Activated T-helper 2 cell treated with anti-CD3 and anti-CD28 coated beads, Interferon-gamma antibody, Interleukin-2, Interleukin-4, amounts not matched to agents 10 μg/mL and 5 μg/mL and 100 μg/mL, durations not matched to agents 14 hours and 24 hours and 36 hours (primary cell): ENCODE measurements around the gene GOLGA7B. TPM values are rescaled to one million over a fixed set of nuclear protein-coding genes. Genes with fewer than 3 reads are reported as not detected.

Experiments used
- DNase-seq: peaks from one replicate; pipeline ENCODE4 v3.0.0; 2021; ENCODE audit warnings: low spot score
- H3K27ac Mint-ChIP-seq: one replicate; pipeline ENCODE4 v1.8.0; 2021; ENCODE audit warnings: mixed read lengths
- H3K27me3 Mint-ChIP-seq: one replicate; pipeline ENCODE4 v1.8.0; 2021; ENCODE audit warnings: low read depth, mixed read lengths
- H3K36me3 Mint-ChIP-seq: one replicate; pipeline ENCODE4 v1.8.0; 2021; ENCODE audit warnings: low read depth, mixed read lengths
- H3K4me1 Mint-ChIP-seq: one replicate; pipeline ENCODE4 v1.8.0; 2021; ENCODE audit warnings: low read depth, mixed read lengths
- H3K4me3 Mint-ChIP-seq: one replicate; pipeline ENCODE4 v1.8.0; 2021; ENCODE audit warnings: low read depth, mild to moderate bottlenecking, moderate library complexity, mixed read lengths
- H3K9me3 Mint-ChIP-seq: one replicate; pipeline ENCODE4 v1.8.0; 2021; ENCODE audit warnings: mixed read lengths
- intact Hi-C: fragments of 100-400 bp; cut with micrococcal nuclease; formaldehyde crosslinking; loops from one replicate; pipeline ENCODE4 v1.15.1; 2023
- total RNA-seq: library from RNA; stranded (reverse); gene quantifications from 2 replicates; pipeline ENCODE4 v1.2.3, GENCODE V29; 2022

GOLGA7B gene
- total RNA-seq, 1 donor from 2014 or later = 0.62 TPM

DNA sequence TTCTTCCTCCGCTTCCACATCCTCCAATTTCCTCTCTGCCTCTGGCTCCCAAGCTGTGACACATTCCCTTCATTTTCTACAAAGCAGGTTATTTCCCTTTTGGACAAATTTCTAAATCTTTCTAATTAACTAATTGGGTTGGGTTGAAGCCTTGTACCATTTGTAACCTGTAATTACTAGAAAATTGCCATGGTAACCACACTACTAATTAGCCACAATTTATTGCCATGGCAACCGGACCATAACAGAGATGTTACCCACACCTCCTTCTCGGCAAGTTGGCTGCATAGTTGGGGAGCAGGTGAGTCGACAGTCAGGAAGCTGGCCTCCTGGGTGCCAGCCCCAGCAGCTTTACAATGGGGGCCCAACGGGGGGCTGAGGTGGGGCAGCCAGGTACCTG lies 61.6 kb downstream of the GOLGA7B start:
- Mint-ChIP-seq H3K4me1 (no peaks in the 10 kb centered on the region), H3K9me3 (no peaks in the 10 kb centered on the region), H3K27ac (no peak overlapping the region), H3K4me3 (no peak overlapping the region), H3K27me3 (peaks cover 1% of the 10 kb centered on the region), H3K36me3 (no peaks in the 10 kb centered on the region)
- no peak for DNase-seq
- intact Hi-C loops = loop anchor here (5.0 kb wide), 1 partner anchor 116 kb away; no protein-coding TSS in a partner anchor

DNA sequence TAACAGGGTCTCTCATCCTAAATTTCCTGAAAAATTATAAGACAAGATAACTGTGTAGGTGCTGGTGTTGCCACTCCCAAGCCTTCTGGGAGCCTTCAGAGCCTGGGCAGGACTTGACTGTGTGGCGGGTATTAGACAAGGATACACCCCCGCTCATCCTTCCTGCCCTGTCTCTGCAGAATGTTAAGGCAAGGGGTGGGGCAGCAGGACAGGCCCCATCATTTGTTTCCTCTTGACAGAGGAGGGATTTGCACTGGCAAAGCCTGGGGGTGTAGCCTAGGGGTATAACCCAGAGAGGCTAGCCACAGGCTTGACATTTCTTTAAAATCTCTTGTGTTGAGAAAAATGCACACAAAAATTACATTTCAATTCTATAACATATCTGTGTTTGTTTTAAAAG lies 63.5 kb downstream of the GOLGA7B start:
- Mint-ChIP-seq H3K9me3 (no peaks in the 10 kb centered on the region), H3K27ac (no peak overlapping the region), H3K4me1 (no peaks in the 10 kb centered on the region), H3K36me3 (no peaks in the 10 kb centered on the region), H3K4me3 (no peak overlapping the region), H3K27me3 (peaks cover 8% of the 10 kb centered on the region)
- intact Hi-C loops = loop anchor here (5.0 kb wide), 1 partner anchor 114 kb away; no protein-coding TSS in a partner anchor
- DNase-seq = no peak

DNA sequence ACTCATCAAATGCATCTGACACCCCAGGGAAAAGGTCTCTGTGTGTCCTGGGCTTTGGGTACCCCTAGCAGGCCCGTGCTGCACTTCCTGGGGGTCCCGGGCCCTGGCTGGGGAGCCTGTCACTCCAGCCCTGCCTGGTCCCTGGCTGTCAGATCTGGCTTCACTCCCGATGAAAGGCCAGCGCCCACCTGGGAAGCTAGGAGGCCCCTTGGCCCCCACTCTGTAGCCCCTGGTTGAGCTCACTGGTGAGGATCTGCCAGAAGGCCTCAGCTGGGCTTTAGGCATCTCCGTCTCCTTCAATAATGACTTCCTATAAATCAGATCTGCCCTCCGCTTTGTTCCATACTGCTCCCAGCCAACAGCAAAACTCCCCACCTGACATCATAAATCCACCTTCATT lies 64.0 kb downstream of the GOLGA7B start:
- no peaks in the 10 kb centered on the region for H3K4me1 Mint-ChIP-seq
- intact Hi-C loops = loop anchor here (5.0 kb wide), 1 partner anchor 114 kb away; no protein-coding TSS in a partner anchor
- H3K27me3 Mint-ChIP-seq = peaks cover 8% of the 10 kb centered on the region
- DNase-seq = no peak
- H3K27ac Mint-ChIP-seq = no peak overlapping the region
- no peaks in the 10 kb centered on the region for H3K36me3 Mint-ChIP-seq
- H3K4me3 Mint-ChIP-seq = no peak overlapping the region
- H3K9me3 Mint-ChIP-seq = no peaks in the 10 kb centered on the region

DNA sequence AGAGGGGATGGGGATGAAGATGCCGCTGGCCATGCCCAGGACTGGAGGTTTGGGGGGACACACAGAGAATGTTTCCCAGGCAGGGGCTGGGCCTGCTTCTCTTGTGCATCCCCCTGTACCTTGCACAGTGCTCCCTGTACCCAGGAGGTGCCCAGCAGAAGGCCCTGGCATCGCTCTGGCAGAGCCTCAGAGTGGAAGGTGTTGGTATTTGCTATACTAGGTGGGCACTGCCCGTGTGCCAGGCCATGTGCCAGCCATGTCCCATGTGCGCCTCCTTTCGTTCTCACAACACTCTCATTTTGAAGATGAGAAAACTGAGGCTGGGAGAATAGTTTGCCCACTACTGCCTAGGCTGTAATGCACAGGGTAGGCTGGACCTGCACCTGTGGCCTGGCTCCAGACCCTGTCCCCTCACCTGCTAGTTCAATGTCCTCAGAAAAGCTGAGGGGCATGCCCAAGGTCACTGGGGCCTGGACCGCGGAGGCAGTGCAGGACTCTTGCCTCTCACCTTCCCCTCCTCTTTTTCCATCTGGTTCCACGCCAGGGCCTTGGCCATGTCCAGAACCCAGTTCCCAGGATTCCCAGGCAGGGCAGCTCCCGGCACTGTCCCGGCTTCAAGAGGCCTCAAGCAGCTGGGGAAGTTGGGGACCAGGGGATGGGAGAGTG lies 64.7 kb downstream of the GOLGA7B start:
- no peaks in the 10 kb centered on the region for H3K9me3 Mint-ChIP-seq
- intact Hi-C loops = loop anchor here (5.0 kb wide), 1 partner anchor 113 kb away; no protein-coding TSS in a partner anchor
- H3K27ac Mint-ChIP-seq = no peak overlapping the region
- H3K4me1 Mint-ChIP-seq = no peaks in the 10 kb centered on the region
- H3K36me3 Mint-ChIP-seq = no peaks in the 10 kb centered on the region
- no peak overlapping the region for H3K4me3 Mint-ChIP-seq
- no peak for DNase-seq
- H3K27me3 Mint-ChIP-seq = peaks cover 8% of the 10 kb centered on the region

DNA sequence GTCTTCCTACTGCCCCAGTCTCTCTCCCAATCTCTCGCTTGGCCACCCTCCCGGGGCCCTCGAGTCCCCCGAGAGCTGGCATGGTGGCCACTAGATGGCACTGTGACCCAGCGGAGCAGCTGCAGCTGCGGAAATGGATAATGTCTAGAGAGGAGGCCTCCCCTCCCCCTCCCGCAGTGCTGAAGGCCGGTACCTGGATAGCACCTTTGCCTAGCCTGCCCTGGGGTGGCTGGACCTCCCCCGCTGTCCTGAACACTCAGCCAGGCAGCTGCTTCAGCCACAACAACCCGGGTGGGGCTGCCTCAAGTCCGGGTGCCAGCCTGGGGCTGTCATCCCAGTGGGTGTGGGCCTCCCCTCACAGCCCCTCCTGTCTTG lies 65.2 kb downstream of the GOLGA7B start:
- intact Hi-C loops = loop anchor here (1.0 to 5.0 kb wide), 2 partner anchors 112 to 126 kb away; no protein-coding TSS in a partner anchor
- Mint-ChIP-seq H3K4me3 (no peak overlapping the region), H3K27me3 (peaks cover 8% of the 10 kb centered on the region), H3K4me1 (no peaks in the 10 kb centered on the region), H3K9me3 (no peaks in the 10 kb centered on the region), H3K27ac (no peak overlapping the region), H3K36me3 (no peaks in the 10 kb centered on the region)
- DNase-seq = peak; percentile 59

DNA sequence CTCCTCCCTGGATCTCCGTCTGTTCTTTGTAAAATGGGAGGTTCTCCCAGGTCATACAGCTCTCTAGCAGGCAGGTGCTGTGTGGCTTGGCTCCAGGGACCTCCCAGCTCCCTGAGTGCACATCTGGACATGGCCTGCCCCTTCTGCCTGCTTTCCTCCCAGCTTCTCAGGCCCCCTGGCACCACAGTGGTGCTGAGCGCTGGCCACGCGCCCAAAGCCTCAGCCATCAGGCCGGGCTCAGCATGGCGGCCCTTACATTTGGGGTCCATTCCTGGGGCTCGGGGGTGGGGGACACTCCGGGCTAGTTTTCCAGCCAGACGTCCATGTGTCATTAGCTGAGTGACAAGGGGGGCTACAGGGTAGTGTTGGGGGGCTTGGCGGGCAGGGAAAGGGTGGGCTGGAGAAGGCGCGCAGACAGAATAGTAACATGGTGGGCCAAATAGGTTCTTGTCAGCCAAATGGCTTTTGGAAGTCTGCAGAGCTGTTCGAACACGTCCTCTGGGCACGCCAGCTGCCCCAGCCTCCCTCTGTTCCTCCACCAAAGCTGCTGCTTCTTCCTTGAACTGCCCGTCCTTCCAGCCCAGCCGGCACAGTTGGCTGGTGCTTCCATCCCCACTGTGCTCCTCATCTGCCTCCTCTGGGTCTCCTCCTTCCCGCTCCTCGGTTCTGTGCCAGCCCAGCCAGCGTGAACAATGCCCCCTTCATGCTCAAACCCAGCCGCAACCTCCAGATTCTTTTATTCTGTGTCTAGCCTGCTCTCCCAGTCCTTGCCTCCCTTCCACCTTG lies 65.9 kb downstream of the GOLGA7B start:
- peaks cover 8% of the 10 kb centered on the region for H3K27me3 Mint-ChIP-seq
- H3K9me3 Mint-ChIP-seq = no peaks in the 10 kb centered on the region
- no peaks in the 10 kb centered on the region for H3K36me3 Mint-ChIP-seq
- H3K27ac Mint-ChIP-seq = no peak overlapping the region
- H3K4me1 Mint-ChIP-seq = no peaks in the 10 kb centered on the region
- no peak for DNase-seq
- intact Hi-C loops = loop anchor here (1.0 kb wide), 1 partner anchor 126 kb away; no protein-coding TSS in a partner anchor
- H3K4me3 Mint-ChIP-seq = no peak overlapping the region

DNA sequence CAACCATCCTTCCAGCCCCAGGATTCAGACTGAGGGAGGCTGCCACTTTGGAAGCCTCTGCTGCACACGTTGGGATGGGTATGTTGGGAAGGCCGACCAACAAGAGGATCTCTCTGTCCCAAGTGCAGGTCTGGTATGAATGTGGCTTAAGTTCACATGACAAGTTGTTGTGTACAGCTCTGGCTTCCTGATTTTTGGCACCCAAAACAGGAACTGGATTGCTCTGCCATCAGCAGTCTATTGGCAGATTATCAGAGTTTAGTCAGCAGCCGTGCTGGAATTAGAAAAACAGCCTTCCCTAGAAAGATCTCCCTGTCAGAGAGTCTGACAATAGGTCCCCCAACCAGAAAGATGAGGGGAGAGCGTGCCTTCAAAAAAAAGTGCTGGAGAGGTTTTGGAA lies 66.9 kb downstream of the GOLGA7B start:
- Mint-ChIP-seq H3K27ac (no peak overlapping the region), H3K4me3 (no peak overlapping the region), H3K27me3 (peaks cover 7% of the 10 kb centered on the region), H3K9me3 (no peaks in the 10 kb centered on the region), H3K36me3 (no peaks in the 10 kb centered on the region), H3K4me1 (no peaks in the 10 kb centered on the region)
- intact Hi-C loops = no loop called here
- no peak for DNase-seq

DNA sequence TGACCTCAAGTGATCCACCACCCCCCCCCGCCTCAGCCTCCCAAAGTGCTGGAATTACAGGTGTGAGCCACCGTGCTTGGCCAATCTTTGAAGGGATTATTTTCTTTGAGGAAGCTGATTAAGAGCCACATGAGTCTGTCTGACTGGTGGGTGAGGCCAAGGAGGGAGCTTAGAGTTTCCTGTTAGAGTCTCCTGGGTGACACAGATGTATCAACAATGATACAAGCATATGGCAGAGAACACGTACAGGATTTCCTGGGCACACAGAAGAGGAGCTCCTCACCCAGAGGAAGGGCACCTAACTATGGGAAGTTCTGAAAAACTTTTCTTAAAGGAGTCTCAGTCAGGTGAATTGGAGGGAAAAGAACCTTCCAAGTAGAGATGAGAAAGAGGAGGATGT lies 69.4 kb downstream of the GOLGA7B start:
- Mint-ChIP-seq H3K27me3 (peaks cover 7% of the 10 kb centered on the region), H3K4me1 (no peaks in the 10 kb centered on the region), H3K9me3 (no peaks in the 10 kb centered on the region), H3K4me3 (no peak overlapping the region), H3K36me3 (no peaks in the 10 kb centered on the region), H3K27ac (no peak overlapping the region)
- intact Hi-C loops = no loop called here
- DNase-seq = no peak

DNA sequence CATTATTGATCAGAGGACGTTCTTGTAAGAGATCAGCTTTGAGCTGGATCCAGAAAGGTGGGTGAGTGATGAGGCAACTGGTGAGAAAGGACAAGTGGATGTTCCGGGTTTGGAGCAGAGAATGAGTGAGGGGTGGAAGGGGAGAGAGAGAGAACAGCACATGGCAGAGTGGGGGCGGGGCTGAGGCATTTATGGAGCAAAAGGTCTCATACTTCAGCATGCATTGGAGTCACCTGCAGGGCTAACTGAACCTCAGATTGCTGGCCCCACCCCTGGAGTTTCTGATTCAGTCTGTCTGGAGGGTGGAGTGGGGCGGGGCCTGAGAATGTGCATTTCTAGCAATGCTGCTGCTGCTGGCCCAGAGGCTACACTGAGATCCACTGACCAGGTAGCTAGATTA lies 71.2 kb downstream of the GOLGA7B start:
- intact Hi-C loops = no loop called here
- no peak overlapping the region for H3K27ac Mint-ChIP-seq
- H3K4me1 Mint-ChIP-seq = no peaks in the 10 kb centered on the region
- no peak for DNase-seq
- H3K36me3 Mint-ChIP-seq = no peaks in the 10 kb centered on the region
- H3K4me3 Mint-ChIP-seq = no peak overlapping the region
- peaks cover 10% of the 10 kb centered on the region for H3K27me3 Mint-ChIP-seq
- no peaks in the 10 kb centered on the region for H3K9me3 Mint-ChIP-seq

Other genes with a start within 250 kb of the GOLGA7B start
- gene MORN4, start 216.3 kb upstream of the GOLGA7B start, total RNA-seq = 1.8 and 2.9 TPM in 2 replicates
- gene PI4K2A, start 209.2 kb upstream of the GOLGA7B start, total RNA-seq = 15.8 and 17.4 TPM in 2 replicates
- gene AVPI1, start 162.6 kb upstream of the GOLGA7B start, total RNA-seq = 2.3 and 2.4 TPM in 2 replicates
- 5.6 and 6.5 TPM in 2 replicates for gene MARVELD1, start 136.1 kb upstream of the GOLGA7B start, total RNA-seq
- 35.0 and 40.2 TPM in 2 replicates for gene ZFYVE27, start 112.7 kb upstream of the GOLGA7B start, total RNA-seq
- not detected in 2 replicates for gene SFRP5, start 77.8 kb upstream of the GOLGA7B start, total RNA-seq
- not detected in 2 replicates for gene CRTAC1, start 180.8 kb downstream of the GOLGA7B start, total RNA-seq